A549 treated with dexamethasone at 1 μM for 4 hours (cell line): ENCODE data around the gene MAP2K7. TPM values are rescaled to one million over a fixed set of nuclear protein-coding genes. Genes with fewer than 3 reads are reported as not detected.

Experiments used
- total RNA-seq: library from RNA; stranded (reverse); fragments of 200-300 nt; extraction: Qiagen RNA extraction; gene quantifications from 5 replicates; pipeline ENCODE4 v1.2.3, GENCODE V29; 2022

Gene MAP2K7
- 8.6 to 16.3 TPM (median 14.9 TPM) in 5 replicates for total RNA-seq

GRCh38 chr19:7903244-7904073 lies at the start of gene MAP2K7:
Gene MAP2K7, plus strand, starts transcription at chr19:7903877. Its CDS starts 68 bp downstream, at chr19:7903945.

DNA sequence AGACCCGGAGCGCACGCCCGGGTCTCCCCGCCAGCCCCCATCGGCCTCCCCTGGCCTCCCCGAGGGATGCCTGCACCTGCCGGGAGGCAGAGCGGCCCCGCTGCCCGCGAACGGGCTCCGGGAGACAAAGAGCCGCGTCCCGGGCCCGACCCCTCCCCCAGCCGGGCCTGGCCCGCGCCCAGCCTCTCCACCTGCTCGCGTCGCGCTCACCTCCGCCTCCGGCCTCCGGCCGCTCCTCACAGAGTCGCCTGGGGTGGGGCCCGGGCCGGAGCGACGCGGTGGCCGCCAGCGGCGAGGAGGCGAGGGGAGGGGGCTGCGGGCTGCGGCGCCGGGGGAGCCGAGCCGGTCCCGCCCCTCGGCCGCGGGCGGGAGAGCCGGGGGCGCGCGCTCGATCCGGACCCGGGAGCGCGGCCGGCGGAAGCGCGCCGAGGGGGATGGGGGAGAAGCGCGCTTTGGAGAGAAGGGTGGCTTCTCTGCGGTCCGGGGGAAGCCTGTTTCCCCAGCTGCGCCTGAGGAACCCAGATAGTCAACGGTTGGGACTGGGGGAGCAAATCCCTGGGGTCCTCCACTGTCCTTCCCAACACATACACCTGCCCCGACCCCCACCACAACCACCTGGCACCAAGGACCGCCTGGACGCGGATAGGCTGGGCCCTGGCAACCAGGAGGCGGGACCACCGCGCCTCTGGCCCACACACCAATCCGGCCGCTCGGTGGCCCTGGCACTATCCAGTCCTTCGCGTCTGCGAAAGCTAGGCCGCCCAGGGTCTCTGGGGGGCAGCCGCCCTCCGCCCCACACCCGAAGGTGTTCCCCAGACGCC lies 29.4 kb upstream of the MAP2K7 start, which contains the start of gene PRR36:
Gene PRR36, minus strand, starts transcription at position 315 of the 821 bp plus-strand sequence. CDS start 701 bp downstream, outside the sequence.

DNA sequence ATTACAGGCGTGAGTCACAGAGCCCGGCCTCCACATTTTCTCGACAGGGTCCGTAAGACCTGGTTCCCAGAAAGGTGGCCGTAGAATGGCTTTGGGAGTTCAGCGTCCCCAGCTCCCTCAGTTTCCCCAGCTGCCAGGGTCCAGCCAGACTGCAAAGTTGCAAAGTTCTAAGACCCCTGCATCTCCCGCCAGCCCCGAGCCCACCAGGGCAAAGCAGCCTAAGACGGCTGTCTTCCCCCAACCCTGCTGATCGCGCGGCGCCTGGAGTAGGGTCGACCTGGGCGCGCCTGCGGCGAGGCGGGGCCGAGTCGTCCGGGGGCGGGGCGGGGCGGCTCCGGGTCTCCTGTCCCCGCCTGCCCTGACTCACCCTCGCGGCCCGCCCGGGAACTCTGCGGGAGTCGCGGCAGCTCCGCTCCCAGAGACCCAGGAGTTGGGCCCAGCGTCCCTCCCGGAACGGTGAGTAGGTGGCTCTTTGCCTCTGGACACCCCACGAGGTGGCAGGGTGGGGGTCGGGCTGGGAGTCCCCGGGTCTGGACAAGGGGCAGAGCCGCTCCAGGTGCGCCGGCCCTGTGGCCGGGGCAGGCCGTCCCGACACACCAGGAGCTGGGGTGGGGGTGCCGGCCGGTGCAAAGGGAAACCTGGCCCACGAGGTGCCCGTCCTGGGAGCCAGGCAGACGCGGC lies 15.4 kb upstream of the MAP2K7 start, which contains the start of gene LRRC8E:
Gene LRRC8E, plus strand, starts transcription at position 366 of the 681 bp plus-strand sequence. CDS start 7,094 bp downstream, outside the sequence.

DNA sequence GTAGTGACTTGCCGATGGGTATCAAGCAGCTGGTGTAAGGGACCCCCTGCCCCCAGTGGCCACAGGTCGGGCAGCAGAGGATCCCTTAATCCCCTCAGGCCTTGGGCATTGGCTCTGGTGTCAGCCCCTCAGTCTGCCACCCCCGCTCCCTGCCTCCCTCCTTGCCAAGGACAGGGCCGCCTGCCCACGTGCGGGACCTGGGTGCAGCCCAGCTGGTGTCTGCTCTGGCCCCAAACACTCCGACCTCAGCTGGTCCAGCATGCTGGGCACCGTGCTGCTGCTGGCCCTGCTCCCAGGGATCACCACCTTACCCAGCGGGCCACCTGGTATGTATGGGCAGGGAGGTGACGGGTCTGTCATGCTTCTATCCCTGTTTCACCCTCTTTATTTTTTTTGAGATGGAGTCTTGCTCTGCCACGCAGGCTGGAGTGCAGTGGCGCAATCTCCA lies 10.9 kb downstream of the MAP2K7 start, which contains the start of gene TGFBR3L:
Gene TGFBR3L, plus strand, starts transcription at position 233 of the 448 bp plus-strand sequence.

DNA sequence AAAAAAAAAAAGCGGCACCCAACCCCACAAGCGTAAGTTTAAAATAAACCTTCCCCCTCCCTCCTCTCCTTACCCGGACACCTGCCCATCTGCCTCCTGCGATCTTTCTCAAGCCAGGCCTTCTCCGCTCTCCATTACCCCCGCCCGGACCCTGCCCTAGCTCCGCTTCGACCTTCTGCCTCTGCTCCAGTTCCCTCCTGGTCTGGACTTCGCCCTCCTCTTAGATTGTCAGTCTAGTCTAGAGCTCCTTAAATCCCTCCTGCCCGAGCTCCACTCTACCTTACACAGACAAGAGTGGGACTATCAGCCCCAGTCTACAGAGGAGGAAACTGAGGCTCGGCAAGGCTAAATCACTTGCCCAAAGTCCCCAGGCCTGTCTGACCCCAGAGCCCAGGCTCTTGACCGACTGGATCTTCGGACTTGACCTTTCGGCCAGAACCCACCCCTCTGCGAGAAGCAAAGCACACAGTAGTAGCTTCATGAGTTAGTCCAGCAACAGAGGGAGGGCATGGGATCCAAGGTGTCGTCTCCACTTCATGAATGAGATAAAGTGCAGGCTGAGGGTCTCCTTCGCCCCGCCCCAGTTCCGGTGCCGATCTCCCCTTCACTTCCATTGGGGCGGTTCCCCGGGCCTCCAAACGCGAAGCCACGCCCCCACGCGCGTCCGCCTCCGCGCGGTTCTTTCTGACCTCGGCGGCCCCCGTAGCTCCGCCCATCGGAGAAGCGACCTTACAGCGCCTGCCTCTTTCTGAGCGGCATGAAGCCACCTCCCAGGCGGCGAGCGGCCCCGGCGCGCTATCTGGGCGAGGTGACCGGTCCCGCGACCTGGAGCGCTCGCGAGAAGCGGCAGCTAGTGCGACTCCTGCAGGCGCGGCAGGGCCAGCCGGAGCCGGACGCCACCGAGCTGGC lies 16.2 kb downstream of the MAP2K7 start, which contains the start of gene SNAPC2:
Gene SNAPC2, plus strand, starts transcription at position 729 of the 909 bp plus-strand sequence. Its CDS starts 29 bp downstream, at position 758.

DNA sequence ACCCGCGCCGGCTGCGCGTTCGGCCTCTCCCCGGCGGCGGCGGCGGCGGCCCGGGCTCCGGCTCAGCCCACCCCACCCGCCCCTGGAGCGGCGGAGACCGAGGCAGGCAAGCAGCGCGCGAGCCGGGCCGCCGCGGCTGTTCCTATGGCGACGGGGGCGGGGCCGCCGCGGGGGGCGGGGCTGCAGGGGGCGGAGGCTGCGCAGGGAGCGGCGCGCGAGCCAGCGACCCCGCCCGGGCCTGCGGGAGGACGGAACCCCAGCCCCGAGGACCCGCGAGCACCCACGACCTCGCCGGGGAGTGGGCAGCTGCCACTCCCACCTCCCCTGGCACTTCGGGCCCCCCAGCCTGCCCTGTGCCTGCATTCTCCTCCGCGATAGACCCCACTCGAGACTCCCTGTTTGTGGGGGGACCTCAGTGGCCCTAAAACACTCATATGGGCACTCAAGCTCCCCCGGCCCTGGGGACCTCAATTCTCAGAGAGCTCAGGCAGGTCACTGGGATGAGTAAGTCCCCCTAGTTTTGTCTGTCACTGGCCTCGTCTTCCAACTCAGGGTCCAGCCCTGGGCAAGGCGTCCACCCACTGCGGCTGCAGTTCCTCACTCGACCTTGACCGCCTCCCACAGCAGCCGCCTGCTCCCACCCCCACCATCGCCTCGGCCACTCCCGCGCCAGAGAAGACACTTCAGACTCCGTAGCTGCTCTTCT lies 22.5 kb downstream of the MAP2K7 start, which contains the start of gene CTXN1:
Gene CTXN1, minus strand, starts transcription at position 115 of the 706 bp plus-strand sequence. CDS start 597 bp downstream, outside the sequence.

DNA sequence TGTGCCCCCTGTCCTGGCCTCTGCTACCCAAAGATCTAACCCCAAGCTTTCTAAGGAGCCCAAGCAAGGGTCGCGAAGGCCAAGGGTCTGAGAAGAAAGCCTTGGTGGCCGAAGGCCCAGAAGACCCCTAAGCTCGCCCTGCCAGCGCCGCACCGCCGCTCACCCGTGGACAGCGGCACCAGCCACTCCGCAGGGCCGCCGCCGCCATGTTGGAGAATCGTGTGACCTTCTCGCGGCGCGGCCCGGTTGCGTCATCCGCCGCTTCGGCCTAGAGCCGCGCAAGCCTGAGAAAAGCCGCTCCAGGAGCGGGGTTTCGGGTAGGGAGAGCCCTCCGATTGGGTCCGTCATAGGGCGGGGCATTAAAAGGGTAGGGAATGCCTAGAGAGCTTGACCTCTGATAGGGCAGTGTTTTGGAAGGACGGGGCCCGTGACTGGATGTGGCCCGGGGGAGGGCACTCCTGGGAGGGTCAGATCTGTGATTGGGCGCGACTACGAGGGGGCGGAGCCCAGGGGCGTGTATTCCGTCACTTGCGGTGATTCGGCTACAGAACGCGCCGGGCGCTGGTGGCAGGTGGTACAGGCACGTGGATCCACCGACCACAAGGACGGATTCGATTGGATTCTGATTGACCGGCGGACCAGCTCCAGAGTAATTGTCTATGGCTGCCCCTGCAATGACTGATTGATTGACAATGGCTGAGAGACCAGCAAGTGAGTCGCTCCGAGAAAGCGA lies 39.9 kb downstream of the MAP2K7 start, which contains the start of gene TIMM44:
Gene TIMM44, minus strand, starts transcription at position 223 of the 733 bp plus-strand sequence. Its CDS starts 15 bp downstream, at position 208.

Other genes with a start within 250 kb of the MAP2K7 start
- gene RETN, start 234.8 kb upstream of the MAP2K7 start, total RNA-seq, result not detected in 5 replicates
- gene MCEMP1, start 226.8 kb upstream of the MAP2K7 start, total RNA-seq, result not detected in 5 replicates
- 50.6 to 101 TPM (median 96.9 TPM) in 5 replicates for gene TRAPPC5, start 223.0 kb upstream of the MAP2K7 start, total RNA-seq
- gene FCER2, start 201.7 kb upstream of the MAP2K7 start, total RNA-seq, result not detected in 5 replicates
- gene CLEC4G, start 171.8 kb upstream of the MAP2K7 start, total RNA-seq, result not detected in 5 replicates
- not detected in 5 replicates for gene CD209, start 156.3 kb upstream of the MAP2K7 start, total RNA-seq
- gene CLEC4M, start 140.6 kb upstream of the MAP2K7 start, total RNA-seq, result not detected in 5 replicates
- 0.94 to 1.9 TPM (median 1.8 TPM) in 5 replicates for gene EVI5L, start 73.7 kb upstream of the MAP2K7 start, total RNA-seq
- gene PRR36, start 29.5 kb upstream of the MAP2K7 start, total RNA-seq, result 0.30 to 0.51 TPM (median 0.45 TPM) in 5 replicates
- gene LRRC8E, start 15.4 kb upstream of the MAP2K7 start, total RNA-seq, result 5.1 to 7.1 TPM (median 5.7 TPM) in 5 replicates
- 0.36 to 2.0 TPM (median 1.7 TPM) in 5 replicates for gene TGFBR3L, start 11.0 kb downstream of the MAP2K7 start, total RNA-seq
- gene SNAPC2, start 16.5 kb downstream of the MAP2K7 start, total RNA-seq, result 17.5 to 29.6 TPM (median 28.0 TPM) in 5 replicates
- gene CTXN1, start 22.3 kb downstream of the MAP2K7 start, total RNA-seq, result 8.2 to 19.6 TPM (median 17.2 TPM) in 5 replicates
- gene TIMM44, start 39.8 kb downstream of the MAP2K7 start, total RNA-seq, result 24.1 to 32.3 TPM (median 29.4 TPM) in 5 replicates
- 66.0 to 76.3 TPM (median 73.6 TPM) in 5 replicates for gene ELAVL1, start 101.8 kb downstream of the MAP2K7 start, total RNA-seq
- gene CCL25, start 148.9 kb downstream of the MAP2K7 start, total RNA-seq, result not detected in 5 replicates
- gene FBN3, start 245.7 kb downstream of the MAP2K7 start, total RNA-seq, result not detected in 5 replicates